ENCODE data around the gene CNIH2.

DNA sequence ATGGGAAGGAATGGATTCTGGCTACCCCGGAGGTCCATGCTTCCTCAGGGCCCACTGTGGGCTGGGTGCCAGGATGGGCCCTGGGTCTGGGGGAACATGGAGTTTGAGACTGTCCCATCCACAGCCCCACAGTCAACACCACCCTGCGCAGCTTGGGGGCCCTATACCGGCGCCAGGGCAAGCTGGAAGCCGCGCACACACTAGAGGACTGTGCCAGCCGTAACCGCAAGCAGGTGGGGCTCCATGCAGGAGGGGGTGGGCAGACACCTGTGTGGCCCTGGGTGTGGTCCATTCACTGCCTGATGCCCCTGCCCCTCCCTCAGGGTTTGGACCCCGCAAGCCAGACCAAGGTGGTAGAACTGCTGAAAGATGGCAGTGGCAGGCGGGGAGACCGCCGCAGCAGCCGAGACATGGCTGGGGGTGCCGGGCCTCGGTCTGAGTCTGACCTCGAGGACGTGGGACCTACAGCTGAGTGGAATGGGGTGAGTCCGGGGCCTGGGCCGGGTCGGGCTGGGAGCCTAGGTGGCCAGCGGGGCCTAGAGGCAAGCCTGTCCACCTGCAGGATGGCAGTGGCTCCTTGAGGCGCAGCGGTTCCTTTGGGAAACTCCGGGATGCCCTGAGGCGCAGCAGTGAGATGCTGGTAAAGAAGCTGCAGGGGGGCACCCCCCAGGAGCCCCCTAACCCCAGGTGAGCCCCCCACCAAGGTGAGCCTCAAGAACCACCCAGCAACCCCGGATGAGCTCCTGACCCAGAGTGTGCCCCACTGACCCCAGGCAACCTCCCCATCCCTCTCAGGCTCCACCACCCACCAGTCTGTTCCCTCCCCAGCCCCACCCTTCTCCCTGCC, 12.2 kb upstream of the CNIH2 start:
- TF ChIP-seq, protein P1, sequence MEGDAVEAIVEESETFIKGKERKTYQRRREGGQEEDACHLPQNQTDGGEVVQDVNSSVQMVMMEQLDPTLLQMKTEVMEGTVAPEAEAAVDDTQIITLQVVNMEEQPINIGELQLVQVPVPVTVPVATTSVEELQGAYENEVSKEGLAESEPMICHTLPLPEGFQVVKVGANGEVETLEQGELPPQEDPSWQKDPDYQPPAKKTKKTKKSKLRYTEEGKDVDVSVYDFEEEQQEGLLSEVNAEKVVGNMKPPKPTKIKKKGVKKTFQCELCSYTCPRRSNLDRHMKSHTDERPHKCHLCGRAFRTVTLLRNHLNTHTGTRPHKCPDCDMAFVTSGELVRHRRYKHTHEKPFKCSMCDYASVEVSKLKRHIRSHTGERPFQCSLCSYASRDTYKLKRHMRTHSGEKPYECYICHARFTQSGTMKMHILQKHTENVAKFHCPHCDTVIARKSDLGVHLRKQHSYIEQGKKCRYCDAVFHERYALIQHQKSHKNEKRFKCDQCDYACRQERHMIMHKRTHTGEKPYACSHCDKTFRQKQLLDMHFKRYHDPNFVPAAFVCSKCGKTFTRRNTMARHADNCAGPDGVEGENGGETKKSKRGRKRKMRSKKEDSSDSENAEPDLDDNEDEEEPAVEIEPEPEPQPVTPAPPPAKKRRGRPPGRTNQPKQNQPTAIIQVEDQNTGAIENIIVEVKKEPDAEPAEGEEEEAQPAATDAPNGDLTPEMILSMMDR (IDR thresholded peaks at IDR 0.05) = no peak
- TF ChIP-seq POLR2A (IDR thresholded peaks at IDR 0.05) (no peak), EP300 (IDR thresholded peaks at IDR 0.05) (no peak)
